ENCODE results near the gene PLA2G2F. TPM values are rescaled to one million over a fixed set of nuclear protein-coding genes. Genes with fewer than 3 reads are reported as not detected.

PLA2G2F gene
- polyA plus RNA-seq, 1 donor, result not detected

DNA sequence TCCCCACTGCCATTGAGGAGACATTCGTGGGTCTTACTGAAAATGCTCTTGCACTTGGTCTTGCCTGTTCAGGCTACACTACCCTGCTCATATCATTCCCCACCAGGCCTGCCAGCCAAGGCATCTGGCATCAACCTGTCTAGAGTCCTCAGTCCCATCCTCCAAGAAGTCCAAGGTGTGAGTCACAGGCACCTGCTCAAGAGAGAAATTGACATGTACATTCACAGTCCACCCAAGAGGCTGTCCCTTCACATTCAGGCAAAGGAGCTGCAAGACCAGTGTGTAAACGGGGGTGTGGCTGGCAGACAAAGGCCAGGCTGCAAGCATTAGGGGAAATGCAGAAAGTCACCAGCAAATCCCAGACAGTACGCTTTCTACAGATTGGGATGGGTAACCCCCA, 60.3 kb downstream of the PLA2G2F start:
- peak in 1 of 2 donors; percentile 42 for DNase-seq
- Histone ChIP-seq H3K4me1 (ENCODE audit: control insufficient read depth, insufficient read depth, low read length) (no peaks in the 10 kb centered on the region), H3K4me3 (ENCODE audit: low read length) (no peak overlapping the region), H3K9me3 (ENCODE audit: control insufficient read depth, low read depth, low read length) (no peaks in the 10 kb centered on the region), H3K27me3 (ENCODE audit: control insufficient read depth, insufficient read depth, low read length) (no peaks in the 10 kb centered on the region), H3K36me3 (ENCODE audit: control insufficient read depth, insufficient read depth, low read length) (no peaks in the 10 kb centered on the region), H3K27ac (ENCODE audit: low read length) (no peak overlapping the region)
- no CpG with 5 or more reads among the region's 3 CpGs for WGBS (ENCODE audit: insufficient coverage, low lambda C conversion rate)

DNA sequence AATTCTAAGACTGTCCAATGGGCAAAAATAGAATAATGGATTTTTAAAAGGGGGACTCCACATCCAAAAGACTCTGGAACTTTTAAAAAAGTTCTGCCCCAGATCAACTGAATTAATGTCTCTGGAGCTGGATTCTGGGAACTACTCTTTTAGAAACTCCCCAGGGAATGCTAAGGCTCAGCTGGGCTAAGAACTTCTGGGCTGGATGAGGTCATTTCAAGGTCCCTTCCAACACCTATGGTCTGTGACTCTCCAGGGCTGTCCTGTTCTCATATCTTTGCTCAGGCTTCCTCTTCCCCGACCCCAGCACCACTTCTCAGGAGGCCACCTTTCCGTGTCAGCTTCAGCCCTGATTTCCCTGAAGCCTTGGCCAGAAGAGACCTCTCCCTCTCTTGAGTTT, 60.7 kb downstream of the PLA2G2F start:
- no peaks in the 10 kb centered on the region for H3K9me3 ChIP-seq (ENCODE audit: control insufficient read depth, low read depth, low read length)
- H3K4me1 ChIP-seq (ENCODE audit: control insufficient read depth, insufficient read depth, low read length), result no peaks in the 10 kb centered on the region
- H3K27ac ChIP-seq (ENCODE audit: low read length), result no peak overlapping the region
- WGBS (ENCODE audit: insufficient coverage, low lambda C conversion rate), result 40% methylated on average over 1 of the region's 2 CpGs
- DNase-seq, result no peak
- H3K4me3 ChIP-seq (ENCODE audit: low read length), result no peak overlapping the region
- no peaks in the 10 kb centered on the region for H3K36me3 ChIP-seq (ENCODE audit: control insufficient read depth, insufficient read depth, low read length)
- H3K27me3 ChIP-seq (ENCODE audit: control insufficient read depth, insufficient read depth, low read length), result no peaks in the 10 kb centered on the region

Other genes starting within 250 kb of the PLA2G2F start
- gene PLA2G2E, start 215.7 kb upstream of the PLA2G2F start, polyA plus RNA-seq, result not detected
- gene PLA2G2A, start 159.7 kb upstream of the PLA2G2F start, polyA plus RNA-seq, result 14.7 TPM
- 0.04 TPM for gene PLA2G5, start 69.1 kb upstream of the PLA2G2F start, polyA plus RNA-seq
- gene PLA2G2D, start 19.8 kb upstream of the PLA2G2F start, polyA plus RNA-seq, result 0.18 TPM
- gene UBXN10, start 46.8 kb downstream of the PLA2G2F start, polyA plus RNA-seq, result 1.4 TPM
- gene PLA2G2C, start 47.2 kb downstream of the PLA2G2F start, polyA plus RNA-seq, result 0.06 TPM
- 0.40 TPM for gene VWA5B1, start 151.6 kb downstream of the PLA2G2F start, polyA plus RNA-seq

Data from large intestine (tissue), 3 donors.